CD4-positive, alpha-beta T cell treated with Interleukin-15 for 4 hours (primary cell): Measurements from ENCODE around the gene SLTM.
"Not testable (repeated sequence)": the region's sequence is repeated elsewhere in the genome, so short reads cannot be mapped to it uniquely, and the experiment has no call there.

Experiments
- DNase-seq: peaks from one replicate; pipeline ENCODE4 v3.0.0-alpha.2; 2020; ENCODE audit warnings: low spot score

SLTM gene

GRCh38 chr15:58933281-58934113, at the start of gene SLTM:
TSS of gene SLTM (minus strand) at chr15:58933679. CDS start at chr15:58933565, 114 bp downstream.
- DNase-seq = peak; percentile 93

GRCh38 chr15:58983261-58983660, 49.8 kb upstream of the SLTM start:
- no peak for DNase-seq

- DNase-seq = peak; percentile 65
Measured at GRCh38 chr15:58981808-58982475, 48.5 kb upstream of the SLTM start.

GRCh38 chr15:58980351-58980939, 47.0 kb upstream of the SLTM start:
- peak; percentile 56 for DNase-seq

GRCh38 chr15:58977887-58978286, 44.4 kb upstream of the SLTM start:
- DNase-seq = no peak

GRCh38 chr15:58967479-58967878, 34.0 kb upstream of the SLTM start:
- no peak for DNase-seq

- no peak for DNase-seq
Measured at GRCh38 chr15:58966698-58967097, 33.2 kb upstream of the SLTM start.

- no peak for DNase-seq
Measured at GRCh38 chr15:58962662-58963565, 29.4 kb upstream of the SLTM start.

- DNase-seq = no peak
Measured at GRCh38 chr15:58962136-58962535, 28.7 kb upstream of the SLTM start.

GRCh38 chr15:58958811-58959210, 25.3 kb upstream of the SLTM start:
- DNase-seq = no peak

- peak; percentile 77 for DNase-seq
Measured at GRCh38 chr15:58957101-58957973, 23.9 kb upstream of the SLTM start.

- no peak for DNase-seq
Measured at GRCh38 chr15:58952751-58953150, 19.3 kb upstream of the SLTM start.

GRCh38 chr15:58951388-58952007, 18.0 kb upstream of the SLTM start:
- DNase-seq = no peak

- no peak for DNase-seq
Measured at GRCh38 chr15:58947179-58947578, 13.7 kb upstream of the SLTM start.

GRCh38 chr15:58934974-58935373, 1.5 kb upstream of the SLTM start:
- DNase-seq = not testable (repeated sequence)

GRCh38 chr15:58934521-58934920, 1.0 kb upstream of the SLTM start:
- DNase-seq = no peak

- no peak for DNase-seq
Measured at GRCh38 chr15:58934114-58934447, 602 bp upstream of the SLTM start.

GRCh38 chr15:58932710-58933280, 684 bp downstream of the SLTM start:
- no peak for DNase-seq

- DNase-seq = peak; percentile 9
Measured at GRCh38 chr15:58931987-58932588, 1.4 kb downstream of the SLTM start.

GRCh38 chr15:58929891-58930416, 3.5 kb downstream of the SLTM start:
- no peak for DNase-seq
